Prostate gland (tissue), 2 donors: ENCODE results near the gene ZNF148. TPM values are rescaled to one million over a fixed set of nuclear protein-coding genes. Genes with fewer than 3 reads are reported as not detected.
"Not testable (repeated sequence)": the region's sequence is repeated elsewhere in the genome, so short reads cannot be mapped to it uniquely, and the experiment has no call there.

Experiments
- DNase-seq: peaks from one replicate; pipeline ENCODE4 v3.0.0-alpha.2; 2019; ENCODE audit warnings: low spot score
- H3K27ac ChIP-seq, 2 donors: fragments of 200-600 bp; sonication (generic); 2 replicates each; pipeline ENCODE4 v1.5.1; 2017 to 2019
- H3K27me3 ChIP-seq: fragments of 200-600 bp; sonication (generic); replicated peaks from 2 replicates; pipeline ENCODE4 v1.5.1; 2019; ENCODE audit not compliant: insufficient read depth
- H3K36me3 ChIP-seq, 2 donors: fragments of 200-600 bp; sonication (generic); 1 replicate in 1 of 2; 2 replicates in 1 of 2; pipeline versions ENCODE4 v1.5.1 to v1.8.1; 2017 to 2019
- H3K4me1 ChIP-seq: fragments of 200-600 bp; sonication (generic); replicated peaks from 2 replicates; pipeline ENCODE4 v1.5.1; 2019
- H3K4me3 ChIP-seq, 2 donors: fragments of 200-600 bp; sonication (generic); 2 replicates each; pipeline ENCODE4 v1.5.1; 2017 to 2019
- H3K9me3 ChIP-seq: fragments of 200-600 bp; sonication (generic); 2 replicates; pipeline ENCODE4 v1.5.1; 2017
- CTCF ChIP-seq, 4 experiments: fragments of 200-600 bp in 2 of 4; fragments of 450-650 bp in 2 of 4; sonication (generic) in 2 of 4; IDR thresholded peaks; 1 replicate in 3 of 4; 2 replicates in 1 of 4; pipeline ENCODE4 v1.5.1; 2016 to 2019; ENCODE audit warnings: antibody characterized with exemption in 4 of 4, mild to moderate bottlenecking in 2 of 4, moderate library complexity in 2 of 4
- POLR2A ChIP-seq: fragments of 450-650 bp; IDR thresholded peaks from one replicate; pipeline ENCODE4 v1.6.1; 2016; ENCODE audit warnings: antibody characterized with exemption, mild to moderate bottlenecking
- POLR2AphosphoS5 ChIP-seq: sonication (generic); formaldehyde crosslinking; IDR thresholded peaks from one replicate; pipeline ENCODE4 v1.6.1; 2017; ENCODE audit warnings: antibody characterized with exemption
- WGBS: methylation state at CpG from one replicate; pipeline ENCODE4 v1.1.5; 2018; 5-methylcytosine and 5-hydroxymethylcytosine counted together
- intact Hi-C: fragments of 100-400 bp; cut with DNase I; formaldehyde crosslinking; loops from one replicate; pipeline ENCODE4 v1.14.2; 2022
- total RNA-seq, 2 donors: library from RNA; depleted of rRNA; stranded (reverse); fragments of >200 nt; gene quantifications; one replicate each; pipeline ENCODE4 v1.1.0, GENCODE V29; 2016

Gene ZNF148
- total RNA-seq, 2 donors from 2014 or later = 26.9 to 28.5 TPM

GRCh38 chr3:125406070-125406469 lies 30.9 kb upstream of the ZNF148 start:
- WGBS = 76% methylated on average over 2 of the region's 2 CpGs
- no peak for DNase-seq
- Histone ChIP-seq H3K27me3 (no peaks in the 10 kb centered on the region), H3K36me3 (no peaks in the 10 kb centered on the region), H3K9me3 (no peaks in the 10 kb centered on the region), H3K4me1 (no peaks in the 10 kb centered on the region), H3K27ac (no peak overlapping the region), H3K4me3 (no peak overlapping the region)
- intact Hi-C loops = no loop called here
- TF ChIP-seq POLR2AphosphoS5 (no peak), CTCF (IDR thresholded peaks at IDR 0.05) (no peak), POLR2A (no peak)

- H3K4me1 ChIP-seq, H3K4me3 ChIP-seq, H3K27ac ChIP-seq, H3K36me3 ChIP-seq, DNase-seq, H3K27me3 ChIP-seq, H3K9me3 ChIP-seq, intact Hi-C loops: not testable (repeated sequence)
- WGBS = 87% methylated on average over 4 of the region's 4 CpGs
Measured at GRCh38 chr3:125405515-125405914, 30.4 kb upstream of the ZNF148 start.

GRCh38 chr3:125403789-125404188 lies 28.7 kb upstream of the ZNF148 start:
- WGBS = 90% methylated on average over 2 of the region's 2 CpGs
- no peak overlapping the region for H3K4me3 ChIP-seq
- H3K27me3 ChIP-seq = no peaks in the 10 kb centered on the region

GRCh38 chr3:125402639-125403038 lies 27.5 kb upstream of the ZNF148 start:
- no peak for TF ChIP-seq CTCF (IDR thresholded peaks at IDR 0.05)
- TF ChIP-seq POLR2A = no peak
- TF ChIP-seq POLR2AphosphoS5 = no peak
- Histone ChIP-seq H3K27ac (no peak overlapping the region), H3K36me3 (no peaks in the 10 kb centered on the region), H3K27me3 (no peaks in the 10 kb centered on the region), H3K4me1 (no peaks in the 10 kb centered on the region), H3K9me3 (no peaks in the 10 kb centered on the region), H3K4me3 (no peak overlapping the region)
- DNase-seq = no peak
- intact Hi-C loops = no loop called here
- WGBS = 68% methylated on average over 2 of the region's 2 CpGs

More at GRCh38 chr3:125403789-125404188, 28.7 kb upstream of the ZNF148 start:
- intact Hi-C loops = no loop called here
- TF ChIP-seq POLR2A = no peak
- no peak for TF ChIP-seq CTCF (IDR thresholded peaks at IDR 0.05)
- no peak for TF ChIP-seq POLR2AphosphoS5
- Histone ChIP-seq H3K4me1 (no peaks in the 10 kb centered on the region), H3K36me3 (no peaks in the 10 kb centered on the region), H3K27ac (no peak overlapping the region), H3K9me3 (no peaks in the 10 kb centered on the region)
- DNase-seq = no peak

- Histone ChIP-seq H3K4me3 (no peak overlapping the region), H3K36me3 (no peaks in the 10 kb centered on the region), H3K27me3 (no peaks in the 10 kb centered on the region), H3K9me3 (no peaks in the 10 kb centered on the region), H3K4me1 (no peaks in the 10 kb centered on the region), H3K27ac (no peak overlapping the region)
- 81% methylated on average over 1 of the region's 1 CpG for WGBS
- intact Hi-C loops = no loop called here
- TF ChIP-seq CTCF (IDR thresholded peaks at IDR 0.05) = no peak
- no peak for DNase-seq
Measured at GRCh38 chr3:125401402-125401801, 26.3 kb upstream of the ZNF148 start.
